Measurements from ENCODE around the gene PRSS56. TPM values are rescaled to one million over a fixed set of nuclear protein-coding genes. Genes with fewer than 3 reads are reported as not detected.

Gene PRSS56
- total RNA-seq, 3 donors from 2014 or later = not detected

DNA sequence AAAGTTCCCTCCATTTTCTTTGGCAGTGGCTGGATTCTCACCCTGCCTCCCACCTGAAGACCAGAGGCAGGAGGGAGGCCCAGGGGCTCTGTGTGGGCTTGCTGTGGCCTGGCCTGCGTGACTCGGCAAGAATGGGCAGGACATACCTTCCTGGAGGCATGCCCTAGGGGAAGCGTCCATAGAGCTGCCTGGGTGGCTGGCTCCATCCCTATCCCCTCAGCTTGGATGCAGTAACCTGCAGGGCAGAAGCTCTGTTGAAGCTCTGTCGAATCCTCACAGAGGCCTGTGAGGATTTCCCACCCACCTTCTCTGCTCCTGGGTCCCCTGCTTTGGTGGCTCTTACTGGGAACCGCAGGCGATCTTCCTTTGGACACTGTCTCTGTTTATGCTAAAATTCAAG, 1.3 kb upstream of the PRSS56 start:
- H3K9me3 ChIP-seq = no peaks in the 10 kb centered on the region
- TF ChIP-seq CTCF (IDR thresholded peaks at IDR 0.05) (no peak), POLR2A (IDR thresholded peaks at IDR 0.05) (no peak), POLR2AphosphoS5 (IDR thresholded peaks at IDR 0.05) (no peak)
- H3K27me3 ChIP-seq = peaks cover 4 to 47% of the 10 kb centered on the region in 2 donors
- H3K4me3 ChIP-seq = no peak overlapping the region
- H3K27ac ChIP-seq = no peak overlapping the region
- intact Hi-C loops (cut with DNase I; ENCODE audit: low total_unique reads) = loop anchor here (10.0 kb wide), 2 partner anchors 614 to 1354 kb away; no protein-coding TSS in a partner anchor
- no peak for DNase-seq (ENCODE audit: low spot score in 2 of 2)
- no peaks in the 10 kb centered on the region for H3K36me3 ChIP-seq
- no peaks in the 10 kb centered on the region for H3K4me1 ChIP-seq

GRCh38 chr2:232520489-232520888, 301 bp downstream of the PRSS56 start:
- H3K27ac ChIP-seq = no peak overlapping the region
- TF ChIP-seq POLR2AphosphoS5 (IDR thresholded peaks at IDR 0.05) = no peak
- no peak for TF ChIP-seq POLR2A (IDR thresholded peaks at IDR 0.05)
- no peak for TF ChIP-seq CTCF (IDR thresholded peaks at IDR 0.05)
- H3K9me3 ChIP-seq = no peaks in the 10 kb centered on the region
- no peaks in the 10 kb centered on the region for H3K4me1 ChIP-seq
- no peak for DNase-seq (ENCODE audit: low spot score in 2 of 2)
- H3K4me3 ChIP-seq = no peak overlapping the region
- H3K36me3 ChIP-seq = no peaks in the 10 kb centered on the region
- intact Hi-C loops (cut with DNase I; ENCODE audit: low total_unique reads) = no loop called here
- peaks cover 8 to 63% of the 10 kb centered on the region in 2 donors for H3K27me3 ChIP-seq

GRCh38 chr2:232521098-232521497, 910 bp downstream of the PRSS56 start:
- H3K4me3 ChIP-seq = no peak overlapping the region
- no peaks in the 10 kb centered on the region for H3K36me3 ChIP-seq
- no peak overlapping the region for H3K27ac ChIP-seq
- DNase-seq (ENCODE audit: low spot score in 2 of 2) = no peak
- intact Hi-C loops (cut with DNase I; ENCODE audit: low total_unique reads) = no loop called here
- no peaks in the 10 kb centered on the region for H3K9me3 ChIP-seq
- TF ChIP-seq POLR2AphosphoS5 (IDR thresholded peaks at IDR 0.05) (no peak), POLR2A (IDR thresholded peaks at IDR 0.05) (no peak), CTCF (IDR thresholded peaks at IDR 0.05) (no peak)
- H3K27me3 ChIP-seq = peaks cover 11 to 67% of the 10 kb centered on the region in 2 donors
- H3K4me1 ChIP-seq = peaks cover 0 to 3% of the 10 kb centered on the region in 2 donors

DNA sequence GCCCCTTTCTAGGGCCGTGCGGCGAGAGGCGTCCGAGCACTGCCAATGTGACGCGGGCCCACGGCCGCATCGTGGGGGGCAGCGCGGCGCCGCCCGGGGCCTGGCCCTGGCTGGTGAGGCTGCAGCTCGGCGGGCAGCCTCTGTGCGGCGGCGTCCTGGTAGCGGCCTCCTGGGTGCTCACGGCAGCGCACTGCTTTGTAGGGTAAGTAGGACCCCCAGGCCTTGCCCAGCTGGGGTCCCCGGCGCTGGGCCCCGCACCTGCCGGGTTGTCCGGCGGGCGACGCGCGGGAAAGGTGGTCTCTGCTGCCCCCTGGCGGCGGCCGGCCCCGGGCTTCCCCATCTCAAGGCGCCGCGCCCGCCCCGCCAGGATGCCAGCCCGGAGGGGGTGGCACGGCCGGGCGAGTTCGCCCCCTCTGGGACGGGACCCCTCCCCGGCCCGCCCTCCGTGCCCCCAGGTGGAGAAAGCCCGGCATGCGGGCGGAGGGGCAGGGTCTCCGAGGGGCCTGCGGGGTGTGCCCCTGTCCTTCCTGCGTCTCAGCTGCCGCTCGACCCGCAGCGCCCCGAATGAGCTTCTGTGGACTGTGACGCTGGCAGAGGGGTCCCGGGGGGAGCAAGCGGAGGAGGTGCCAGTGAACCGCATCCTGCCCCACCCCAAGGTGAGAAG, 1.9 kb downstream of the PRSS56 start:
- intact Hi-C loops (cut with DNase I; ENCODE audit: low total_unique reads) = no loop called here
- Histone ChIP-seq H3K27me3 (peaks cover 11 to 67% of the 10 kb centered on the region in 2 donors), H3K4me3 (peak overlapping the region in 2 of 3 donors; percentile 33 to 53)

More for the DNA sequence above, 1.9 kb downstream of the PRSS56 start:
- no peaks in the 10 kb centered on the region for H3K9me3 ChIP-seq
- peaks cover 0 to 3% of the 10 kb centered on the region in 2 donors for H3K4me1 ChIP-seq
- no peak for DNase-seq (ENCODE audit: low spot score in 2 of 2)
- H3K27ac ChIP-seq = no peak overlapping the region
- TF ChIP-seq POLR2AphosphoS5 (IDR thresholded peaks at IDR 0.05) (no peak), CTCF (IDR thresholded peaks at IDR 0.05) (peak in 1 of 3 donors; percentile 76), POLR2A (IDR thresholded peaks at IDR 0.05) (no peak)
- no peaks in the 10 kb centered on the region for H3K36me3 ChIP-seq

All from breast epithelium (tissue), 4 donors.